ENCODE results near the gene GDF11. TPM values are rescaled to one million over a fixed set of nuclear protein-coding genes. Genes with fewer than 3 reads are reported as not detected.

GDF11 gene
- total RNA-seq, 1 donor, result 4.7 TPM

GRCh38 chr12:55736076-55736475 lies 6.8 kb upstream of the GDF11 start:
- no peak overlapping the region for H3K4me3 ChIP-seq (ENCODE audit: low read depth, low read length)
- no peak for TF ChIP-seq CTCF (IDR thresholded peaks at IDR 0.05; ENCODE audit: insufficient read depth, low read length)
- DNase-seq (ENCODE audit: low read depth), result no peak

- peak; percentile 75 for DNase-seq (ENCODE audit: low read depth)
- H3K4me3 ChIP-seq (ENCODE audit: low read depth, low read length), result no peak overlapping the region
- peak; percentile 95 for TF ChIP-seq CTCF (IDR thresholded peaks at IDR 0.05; ENCODE audit: insufficient read depth, low read length)
These were observed 5.9 kb upstream of the GDF11 start for GRCh38 chr12:55736780-55737580.

- no peak for TF ChIP-seq CTCF (IDR thresholded peaks at IDR 0.05; ENCODE audit: insufficient read depth, low read length)
- DNase-seq (ENCODE audit: low read depth), result no peak
- peak overlapping the region; percentile 73 for H3K4me3 ChIP-seq (ENCODE audit: low read depth, low read length)
These were observed 5.3 kb upstream of the GDF11 start for GRCh38 chr12:55737581-55738122.

- peak; percentile 76 for TF ChIP-seq CTCF (IDR thresholded peaks at IDR 0.05; ENCODE audit: insufficient read depth, low read length)
- peak; percentile 90 for DNase-seq (ENCODE audit: low read depth)
- peak overlapping the region; percentile 73 for H3K4me3 ChIP-seq (ENCODE audit: low read depth, low read length)
These were observed 4.5 kb upstream of the GDF11 start for GRCh38 chr12:55738123-55739024.

- no peak for DNase-seq (ENCODE audit: low read depth)
- no peak overlapping the region for H3K4me3 ChIP-seq (ENCODE audit: low read depth, low read length)
- no peak for TF ChIP-seq CTCF (IDR thresholded peaks at IDR 0.05; ENCODE audit: insufficient read depth, low read length)
These were observed 3.9 kb upstream of the GDF11 start for GRCh38 chr12:55739025-55739378.

- H3K4me3 ChIP-seq (ENCODE audit: low read depth, low read length), result peak overlapping the region; percentile 62
- DNase-seq (ENCODE audit: low read depth), result no peak
- no peak for TF ChIP-seq CTCF (IDR thresholded peaks at IDR 0.05; ENCODE audit: insufficient read depth, low read length)
These were observed 816 bp upstream of the GDF11 start for GRCh38 chr12:55741931-55742680.

Data from fibroblast of the aortic adventitia (primary cell).